ELR (cell line): ENCODE data around the gene RETREG1.
"Not testable (repeated sequence)": the region's sequence is repeated elsewhere in the genome, so short reads cannot be mapped to it uniquely, and the experiment has no call there.

ENCODE experiments used
- DNase-seq: peaks from one replicate; pipeline ENCODE4 v3.0.0-alpha.2; 2015; ENCODE audit warnings: low read depth

Gene RETREG1

GRCh38 chr5:16487456-16487855 lies 129.3 kb downstream of the RETREG1 start:
- no peak for DNase-seq

- no peak for DNase-seq
These were observed 130.1 kb downstream of the RETREG1 start for GRCh38 chr5:16486711-16487111.

GRCh38 chr5:16485656-16486055 lies 131.1 kb downstream of the RETREG1 start:
- no peak for DNase-seq

- no peak for DNase-seq
These were observed 132.7 kb downstream of the RETREG1 start for GRCh38 chr5:16484081-16484480.

- DNase-seq: no peak
These were observed 133.4 kb downstream of the RETREG1 start for GRCh38 chr5:16483361-16483760.

GRCh38 chr5:16482891-16483290 lies 133.9 kb downstream of the RETREG1 start:
- DNase-seq: no peak

GRCh38 chr5:16480821-16481538 lies 135.8 kb downstream of the RETREG1 start:
- peak; percentile 42 for DNase-seq

GRCh38 chr5:16480144-16480543 lies 136.7 kb downstream of the RETREG1 start:
- DNase-seq: no peak

GRCh38 chr5:16477541-16477940 lies 139.3 kb downstream of the RETREG1 start:
- DNase-seq: no peak

- DNase-seq: not testable (repeated sequence)
These were observed 140.4 kb downstream of the RETREG1 start for GRCh38 chr5:16476417-16476816.

GRCh38 chr5:16471387-16471786 lies 145.4 kb downstream of the RETREG1 start:
- DNase-seq: no peak

- DNase-seq: peak; percentile 87
These were observed 149.2 kb downstream of the RETREG1 start for GRCh38 chr5:16467363-16468219.

GRCh38 chr5:16465544-16466432 lies 151.0 kb downstream of the RETREG1 start, which contains the start of gene ZNF622:
ZNF622 (minus strand) TSS chr5:16465800; CDS start chr5:16465665, 135 bp downstream.
- DNase-seq: peak; percentile 93

- peak; percentile 43 for DNase-seq
These were observed 151.9 kb downstream of the RETREG1 start for GRCh38 chr5:16464664-16465543.

- no peak for DNase-seq
These were observed 152.6 kb downstream of the RETREG1 start for GRCh38 chr5:16464231-16464630.

GRCh38 chr5:16461782-16462181 lies 155.0 kb downstream of the RETREG1 start:
- peak; percentile 87 for DNase-seq

- peak; percentile 38 for DNase-seq
These were observed 155.8 kb downstream of the RETREG1 start for GRCh38 chr5:16461026-16461425.

- DNase-seq: no peak
These were observed 157.3 kb downstream of the RETREG1 start for GRCh38 chr5:16459451-16459850.

GRCh38 chr5:16457853-16458252 lies 158.9 kb downstream of the RETREG1 start:
- peak; percentile 35 for DNase-seq

GRCh38 chr5:16457451-16457850 lies 159.3 kb downstream of the RETREG1 start:
- no peak for DNase-seq
